ENCODE results near the gene SCOC. TPM values are rescaled to one million over a fixed set of nuclear protein-coding genes. Genes with fewer than 3 reads are reported as not detected.

SCOC gene
- total RNA-seq: 10 to 100 TPM; 21.5 to 36.6 (median 30.6) TPM

DNA sequence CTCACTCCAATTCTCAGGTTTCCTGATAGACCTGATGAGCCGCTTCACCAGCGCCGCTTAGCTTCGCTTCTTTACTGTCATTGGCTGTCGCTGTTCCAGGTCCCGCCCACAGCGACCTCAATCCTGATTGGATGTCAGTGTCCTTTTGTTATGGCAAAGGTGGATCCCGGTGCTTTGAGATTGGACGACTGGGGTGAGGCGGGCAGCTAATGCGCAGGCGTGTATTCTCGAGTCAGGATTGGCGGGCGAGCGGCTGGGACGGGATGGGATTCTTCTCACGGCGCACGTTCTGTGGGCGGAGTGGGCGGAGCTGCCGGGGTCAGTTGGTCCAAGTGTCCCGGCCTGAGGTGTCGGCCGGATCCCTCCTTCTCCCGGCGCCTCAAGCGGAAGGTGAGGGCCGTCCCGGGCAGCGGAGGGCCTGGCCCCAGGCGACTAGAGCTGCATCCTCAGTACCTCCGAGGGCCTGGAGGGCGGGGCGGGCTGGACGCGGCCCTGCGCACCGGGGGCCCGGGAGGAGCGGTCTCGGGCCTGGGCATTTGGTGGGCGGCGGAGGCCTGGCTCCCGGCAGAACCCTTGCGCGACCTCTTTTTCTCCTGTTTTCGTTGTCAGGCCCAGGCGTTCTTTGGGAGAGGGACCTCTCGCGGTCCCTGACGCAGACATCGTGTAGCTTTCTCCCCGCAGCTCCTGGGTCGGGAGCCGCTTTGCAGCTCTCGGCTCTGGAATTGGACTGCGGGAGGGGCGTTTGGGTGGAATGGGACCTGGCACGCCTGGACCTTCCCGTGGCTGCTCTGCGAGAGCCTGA is at the start of gene SCOC:
SCOC (plus strand) TSS at position 319 of the 802 bp plus-strand sequence. CDS start 5,525 bp downstream, outside the sequence.
- H3K36me3 ChIP-seq: no peaks in the 10 kb centered on the region
- intact Hi-C loops (cut with DNase I; ENCODE audit: low total_unique reads) (loop anchor here (2.0 to 5.0 kb wide), 3 partner anchors 66 to 641 kb away; partner anchors contain the start of gene ELMOD2), in situ Hi-C loops (cut with MboI; ENCODE audit: low sequenced_read_pairs in 4 of 4) (loop anchor here in 3 of 4 donors (10.0 to 25.0 kb wide), 5 partner anchors 151 to 636 kb away; partner anchors contain the start of gene ELMOD2 (in 2 of the 3))
- TF ChIP-seq POLR2A (IDR thresholded peaks at IDR 0.05) (peak; percentile 77 to 78), CTCF (IDR thresholded peaks at IDR 0.05 in 4 of 5, conservative IDR thresholded peaks at IDR 0.05 in 1 of 5) (no peak)
- peaks cover 28 to 39% of the 10 kb centered on the region in 2 donors for H3K4me1 ChIP-seq
- peak within 1 kb of the TSS; percentile 70 to 97 (median 80) for H3K4me3 ChIP-seq
- no peaks in the 10 kb centered on the region for H3K9me3 ChIP-seq
- peak; percentile 99 to 100 for DNase-seq
- no peaks in the 10 kb centered on the region for H3K27me3 ChIP-seq
- H3K27ac ChIP-seq: peak within 1 kb of the TSS; percentile 86 to 96 (median 92)
- peak; percentile 99 to 100 for ATAC-seq

GRCh38 chr4:140326395-140326993 is 47.0 kb upstream of the SCOC start:
- no peaks in the 10 kb centered on the region for H3K4me1 ChIP-seq
- ATAC-seq (peak; percentile 63 to 68), DNase-seq (no peak)
- in situ Hi-C loops (cut with MboI; ENCODE audit: low sequenced_read_pairs in 4 of 4) (no loop called here), intact Hi-C loops (cut with DNase I; ENCODE audit: low total_unique reads) (loop anchor here (5.0 to 10.0 kb wide), 3 partner anchors 74 to 322 kb away; partner anchors contain the start of gene MAML3)
- H3K9me3 ChIP-seq: no peaks in the 10 kb centered on the region
- H3K27me3 ChIP-seq: no peaks in the 10 kb centered on the region
- H3K36me3 ChIP-seq: no peaks in the 10 kb centered on the region
- no peak for TF ChIP-seq POLR2A (IDR thresholded peaks at IDR 0.05)
- TF ChIP-seq CTCF (IDR thresholded peaks at IDR 0.05 in 4 of 5, conservative IDR thresholded peaks at IDR 0.05 in 1 of 5): peak in 4 of 5 experiments; percentile 41 to 61 (median 52)
- H3K27ac ChIP-seq: no peak overlapping the region
- no peak overlapping the region for H3K4me3 ChIP-seq

- H3K27ac ChIP-seq: no peak overlapping the region
- no peaks in the 10 kb centered on the region for H3K36me3 ChIP-seq
- DNase-seq (no peak), ATAC-seq (no peak)
- no peaks in the 10 kb centered on the region for H3K27me3 ChIP-seq
- intact Hi-C loops (cut with DNase I; ENCODE audit: low total_unique reads) (no loop called here), in situ Hi-C loops (cut with MboI; ENCODE audit: low sequenced_read_pairs in 4 of 4) (no loop called here)
- H3K9me3 ChIP-seq: no peaks in the 10 kb centered on the region
- H3K4me3 ChIP-seq: no peak overlapping the region
- no peak for TF ChIP-seq POLR2A (IDR thresholded peaks at IDR 0.05)
- peak in 2 of 5 experiments; percentile 11 to 34 for TF ChIP-seq CTCF (IDR thresholded peaks at IDR 0.05 in 4 of 5, conservative IDR thresholded peaks at IDR 0.05 in 1 of 5)
- H3K4me1 ChIP-seq: no peaks in the 10 kb centered on the region
Observed at GRCh38 chr4:140330311-140330900, 43.0 kb upstream of the SCOC start.

DNA sequence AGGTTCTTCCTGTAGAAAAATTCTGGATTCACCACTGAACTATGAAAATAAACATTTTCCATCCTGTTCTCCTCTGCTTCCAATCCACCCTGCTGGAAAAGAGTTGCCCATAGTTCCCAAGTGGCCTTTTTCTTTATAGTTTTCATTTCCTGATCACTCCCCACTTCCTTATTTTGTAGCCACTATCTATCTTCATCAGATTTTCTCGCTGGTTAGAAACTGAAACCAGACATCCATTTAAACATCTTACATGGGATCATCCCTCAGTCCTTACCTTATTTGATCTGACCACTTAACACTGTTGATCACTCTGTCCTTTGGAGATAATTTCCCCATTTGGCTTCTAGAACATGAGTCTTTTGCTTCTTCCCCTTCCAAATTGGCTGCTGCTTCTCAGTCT is 42.2 kb upstream of the SCOC start:
- in situ Hi-C loops (cut with MboI; ENCODE audit: low sequenced_read_pairs in 4 of 4) (no loop called here), intact Hi-C loops (cut with DNase I; ENCODE audit: low total_unique reads) (no loop called here)
- Histone ChIP-seq H3K4me1 (no peaks in the 10 kb centered on the region), H3K9me3 (no peaks in the 10 kb centered on the region), H3K36me3 (no peaks in the 10 kb centered on the region), H3K27ac (no peak overlapping the region), H3K4me3 (no peak overlapping the region), H3K27me3 (no peaks in the 10 kb centered on the region)
- ATAC-seq: no peak
- no peak for DNase-seq
- no peak for TF ChIP-seq CTCF (IDR thresholded peaks at IDR 0.05 in 4 of 5, conservative IDR thresholded peaks at IDR 0.05 in 1 of 5)
- TF ChIP-seq POLR2A (IDR thresholded peaks at IDR 0.05): no peak
